Heart right ventricle (tissue), 16 donors: ENCODE results near the gene ARID3B. TPM values are rescaled to one million over a fixed set of nuclear protein-coding genes. Genes with fewer than 3 reads are reported as not detected.
A peak's percentile ranks its signal among the peaks of the same experiment; 100 is the strongest.

Experiments
- ATAC-seq, 8 donors: fragments of 200-7000 bp; cut with Tn5 transposase; one replicate each; pipeline ENCODE4 v1.9.1; 2020; ENCODE audit warnings: mild to moderate bottlenecking in 8 of 8, moderate library complexity in 8 of 8, moderate number of reproducible peaks in 1 of 8
- DNase-seq, 2 donors: peaks; one replicate each; pipeline ENCODE4 v3.0.0-alpha.2; 2020
- H3K27ac ChIP-seq, 10 donors: fragments of 200-600 bp; sonication (generic) in 2 of 10; one replicate each; pipeline versions ENCODE4 v1.5.0 to v1.8.0; 2020 to 2022; ENCODE audit warnings: mild to moderate bottlenecking in 3 of 10
- H3K27me3 ChIP-seq, 7 donors: fragments of 200-600 bp; one replicate each; pipeline ENCODE4 v1.8.0; 2021 to 2022; ENCODE audit warnings: mild to moderate bottlenecking in 2 of 7
- H3K36me3 ChIP-seq, 9 donors: fragments of 200-600 bp; sonication (generic) in 1 of 9; one replicate each; pipeline versions ENCODE4 v1.5.0 to v1.8.0; 2020 to 2022; ENCODE audit warnings: mild to moderate bottlenecking in 2 of 9
- H3K4me1 ChIP-seq, 9 donors: fragments of 200-600 bp; sonication (generic) in 1 of 9; one replicate each; pipeline versions ENCODE4 v1.5.0 to v1.8.0; 2020 to 2022; ENCODE audit warnings: mild to moderate bottlenecking in 4 of 9
- H3K4me3 ChIP-seq, 10 donors: fragments of 200-600 bp; sonication (generic) in 2 of 10; one replicate each; pipeline versions ENCODE4 v1.5.0 to v1.8.0; 2020 to 2022; ENCODE audit warnings: mild to moderate bottlenecking in 7 of 10, moderate library complexity in 2 of 10
- H3K9me3 ChIP-seq, 11 donors: fragments of 200-600 bp in 10 of 11; sonication (generic) in 2 of 11; one replicate each; pipeline versions ENCODE4 v1.5.0 to v1.8.0; 2013 to 2022; ENCODE audit warnings: mild to moderate bottlenecking in 2 of 11, control low read depth in 1 of 11, moderate library complexity in 1 of 11
- CTCF ChIP-seq, 9 donors: fragments of 200-600 bp; sonication (generic) in 2 of 9; IDR thresholded peaks; one replicate each; pipeline versions ENCODE4 v1.5.0 to v1.8.0; 2021 to 2022; ENCODE audit warnings: antibody characterized with exemption in 9 of 9, mild to moderate bottlenecking in 5 of 9, moderate library complexity in 1 of 9
- WGBS, 2 donors: extraction: QIAGEN DNeasy Blood & Tissue Kit; methylation state at CpG; one replicate each; pipeline ENCODE4 v1.1.7; 2013; ENCODE audit warnings: inconsistent platforms in 1 of 2; 5-methylcytosine and 5-hydroxymethylcytosine counted together
- intact Hi-C, 10 donors: fragments of 100-400 bp; cut with DNase I; formaldehyde crosslinking; loops; one replicate each; pipeline versions ENCODE4 v1.11.1 to v1.14.2; 2022
- polyA plus RNA-seq, 2 donors: library from polyadenylated mRNA; stranded (reverse); fragments of 200-250 nt; gene quantifications; one replicate each; pipeline ENCODE4 v1.2.3, GENCODE V29; 2013
- total RNA-seq, 10 donors: library from RNA; stranded (reverse); fragmentation: NEBNext Ultra II Directional in 3 of 10; extraction: Animal tissue kit (Norgen Biotek cat#: 25700) in 3 of 10; gene quantifications; one replicate each; pipeline versions ENCODE4 v1.2.1 to v1.2.4, GENCODE V29; 2021 to 2023
- donor health status: Arrhythmogenic right ventricular cardiomyopathy.
- donor health status: ischemic (EF 13 %, LVEDD 7.1; RV severe dilation, severe dysfunction).
- donor health status: healthy with polysubstance abuse.
- donor health status: DM: no; HTN: yes; CAD: no.
- donor health status: DM: no; HTN: no; CAD: no.
- donor health status: ischemic (EF 25% LVEDD 6.9; RV normal size, moderate dysfunction).
- donor health status: ischemic (EF 25% LVEDD 5.7; RV mildly dilated, moderate dysfunction).
- donor health status: healthy.
- donor health status: DM: yes; HTN: yes; CAD: no.
- donor health status: Ischemic cardiomyopathy.
- donor health status: ischemic (EF 35%, LVEDD 5.7; RV mildly dilated, moderate dysfunction).
- donor health status: nonischemic (EF 11% LVEDD 7.7; RV severe dilation, severe dysfunction).
- donor health status: DM: yes; HTN: yes; CAD: no.
- donor health status: PGD.
- donor health status: ischemic (EF 29% LVEDD 5.4; RV normal size, mild dysfunction).
- donor health status: nonischemic (EF 23%, LVEDD 6.1; RV moderate dilation, normal function).

The ARID3B gene
- total and polyA plus RNA-seq, 12 donors, result 1.2 to 3.7 (median 2.4) TPM

- no peak overlapping the region for H3K4me3 ChIP-seq
- peak in 1 of 8 donors; percentile 27 for ATAC-seq
- no peak overlapping the region for H3K27ac ChIP-seq
- H3K27me3 ChIP-seq, result no peaks in the 10 kb centered on the region
- TF ChIP-seq CTCF (IDR thresholded peaks at IDR 0.05), result no peak
- peaks cover 0 to 22% (median 13%) of the 10 kb centered on the region in 9 donors for H3K4me1 ChIP-seq
- WGBS, 2 donors, result 98 to 99% methylated on average over 4 of the region's 4 CpGs
- H3K9me3 ChIP-seq, result no peaks in the 10 kb centered on the region
- DNase-seq, result no peak
- peaks cover 0 to 80% (median 4%) of the 10 kb centered on the region in 9 donors for H3K36me3 ChIP-seq
- intact Hi-C loops, result no loop called here
Observed at GRCh38 chr15:74573987-74574386, 33.0 kb downstream of the ARID3B start.

GRCh38 chr15:74578496-74578994 lies 37.5 kb downstream of the ARID3B start:
- Histone ChIP-seq H3K27me3 (no peaks in the 10 kb centered on the region), H3K27ac (no peak overlapping the region), H3K4me3 (no peak overlapping the region), H3K9me3 (no peaks in the 10 kb centered on the region), H3K4me1 (no peaks in the 10 kb centered on the region), H3K36me3 (peaks cover 0 to 70% (median 4%) of the 10 kb centered on the region in 9 donors)
- TF ChIP-seq CTCF (IDR thresholded peaks at IDR 0.05), result no peak
- ATAC-seq (no peak), DNase-seq (no peak)
- intact Hi-C loops, result no loop called here
- WGBS, 2 donors, result 98 to 100% methylated on average over 3 of the region's 3 CpGs

- Histone ChIP-seq H3K36me3 (peaks cover 0 to 66% (median 4%) of the 10 kb centered on the region in 9 donors), H3K4me3 (no peak overlapping the region), H3K27me3 (no peaks in the 10 kb centered on the region), H3K4me1 (no peaks in the 10 kb centered on the region), H3K9me3 (no peaks in the 10 kb centered on the region), H3K27ac (no peak overlapping the region)
- ATAC-seq, result no peak
- intact Hi-C loops, result no loop called here
- no peak for DNase-seq
- TF ChIP-seq CTCF (IDR thresholded peaks at IDR 0.05), result no peak
- WGBS, 2 donors, result 94 to 97% methylated on average over 9 of the region's 9 CpGs
Observed at GRCh38 chr15:74579001-74579400, 38.0 kb downstream of the ARID3B start.

- no peak for TF ChIP-seq CTCF (IDR thresholded peaks at IDR 0.05)
- WGBS, 2 donors, result 93% methylated on average over 7 of the region's 7 CpGs
- Histone ChIP-seq H3K36me3 (peaks cover 0 to 50% (median 4%) of the 10 kb centered on the region in 9 donors), H3K27ac (no peak overlapping the region), H3K4me1 (peaks cover 0 to 15% (median 0%) of the 10 kb centered on the region in 9 donors), H3K9me3 (no peaks in the 10 kb centered on the region), H3K27me3 (no peaks in the 10 kb centered on the region), H3K4me3 (no peak overlapping the region)
- no peak for DNase-seq
- intact Hi-C loops, result no loop called here
- ATAC-seq, result no peak
Observed at GRCh38 chr15:74580538-74581350, 39.7 kb downstream of the ARID3B start.
